ENCODE data around the gene BRCA1. TPM values are rescaled to one million over a fixed set of nuclear protein-coding genes. Genes with fewer than 3 reads are reported as not detected.

The BRCA1 gene
- total RNA-seq, 1 experiment from 2014 or later, result 44.1 TPM

GRCh38 chr17:43015579-43015978 lies 109.6 kb downstream of the BRCA1 start:
- no peak for TF ChIP-seq YY1 (IDR thresholded peaks at IDR 0.05; ENCODE audit: extremely low read depth, insufficient replicate concordance, low read depth, low read length)
- TF ChIP-seq POLR2AphosphoS5 (IDR thresholded peaks at IDR 0.05; ENCODE audit: low read depth, low read length), result 0 out of 2 replicates have a peak, but pooled peaks have one; percentile 13
- TF ChIP-seq POLR2A (IDR thresholded peaks at IDR 0.05; ENCODE audit: borderline replicate concordance, extremely low read depth, insufficient read depth, insufficient read length), result no peak
- TF ChIP-seq ZBTB33 (IDR thresholded peaks at IDR 0.05; ENCODE audit: extremely low read depth, insufficient replicate concordance, low read length), result no peak
- no peaks in the 10 kb centered on the region for H3K27me3 ChIP-seq (ENCODE audit: insufficient read depth, low read length)
- intact Hi-C loops (cut with micrococcal nuclease), result no loop called here
- no peaks in the 10 kb centered on the region for H4K20me1 ChIP-seq (ENCODE audit: insufficient read depth)
- no peaks in the 10 kb centered on the region; the same call in 1 of the 2 replicates for H3K79me2 ChIP-seq (ENCODE audit: insufficient read depth, low read length)
- H3K4me2 ChIP-seq (ENCODE audit: low read length), result no peak overlapping the region
- peaks cover 0 to 9% of the 10 kb centered on the region in 2 experiments; a peak in 3 of 4 replicates for H3K36me3 ChIP-seq (ENCODE audit: control insufficient read depth in 1 of 2, insufficient read depth in 2 of 2, low read length in 2 of 2)
- peaks cover 8 to 25% of the 10 kb centered on the region in 2 experiments; a peak in 3 of 4 replicates for H3K4me1 ChIP-seq (ENCODE audit: control insufficient read depth in 1 of 2, insufficient read depth in 2 of 2, low read length in 2 of 2)
- H3K9ac ChIP-seq (ENCODE audit: low read length), result no peak overlapping the region
- ATAC-seq (no peak), DNase-seq (ENCODE audit: low read depth, low spot score) (no peak)
- no peaks in the 10 kb centered on the region for H3K9me2 ChIP-seq (ENCODE audit: insufficient read depth)
- RAD21 ChIA-PET (ENCODE audit: low non-redundant PET in 1 of 2, low total read pairs in 2 of 2, uncharacterized antibody in 2 of 2, unreplicated experiment in 2 of 2), result no interaction called here
- CTCF ChIA-PET, result no interaction called here
- no peak overlapping the region for H2AFZ ChIP-seq (ENCODE audit: low read depth, low read length, poor library complexity, severe bottlenecking)
- H3K27ac ChIP-seq (ENCODE audit: low read depth, low read length), result no peak overlapping the region
- BruUV-seq (replicated peaks), result no TSS peak
- POLR2A ChIA-PET, result no interaction called here
- H3K4me3 ChIP-seq (replicated peaks in 1 of 2; ENCODE audit: low read depth in 1 of 2, low read length in 2 of 2), result no peak overlapping the region
- no peaks in the 10 kb centered on the region for H3K9me3 ChIP-seq (ENCODE audit: control insufficient read depth in 1 of 2, insufficient read depth in 1 of 2, low read depth in 1 of 2, low read length in 2 of 2)

- Histone ChIP-seq H3K9ac (ENCODE audit: low read length) (no peak overlapping the region), H3K27me3 (ENCODE audit: insufficient read depth, low read length) (no peaks in the 10 kb centered on the region), H3K4me2 (ENCODE audit: low read length) (no peak overlapping the region), H3K9me3 (ENCODE audit: control insufficient read depth in 1 of 2, insufficient read depth in 1 of 2, low read depth in 1 of 2, low read length in 2 of 2) (no peaks in the 10 kb centered on the region), H4K20me1 (ENCODE audit: insufficient read depth) (no peaks in the 10 kb centered on the region), H3K79me2 (ENCODE audit: insufficient read depth, low read length) (no peaks in the 10 kb centered on the region), H3K9me2 (ENCODE audit: insufficient read depth) (no peaks in the 10 kb centered on the region), H2AFZ (ENCODE audit: low read depth, low read length, poor library complexity, severe bottlenecking) (no peak overlapping the region), H3K4me1 (ENCODE audit: control insufficient read depth in 1 of 2, insufficient read depth in 2 of 2, low read length in 2 of 2) (peaks cover 10 to 26% of the 10 kb centered on the region in 2 experiments; a peak in 3 of 4 replicates), H3K36me3 (ENCODE audit: control insufficient read depth in 1 of 2, insufficient read depth in 2 of 2, low read length in 2 of 2) (peaks cover 0 to 9% of the 10 kb centered on the region in 2 experiments; a peak in 3 of 4 replicates), H3K27ac (ENCODE audit: low read depth, low read length) (no peak overlapping the region), H3K4me3 (replicated peaks in 1 of 2; ENCODE audit: low read depth in 1 of 2, low read length in 2 of 2) (no peak overlapping the region)
- RAD21 ChIA-PET (ENCODE audit: low non-redundant PET in 1 of 2, low total read pairs in 2 of 2, uncharacterized antibody in 2 of 2, unreplicated experiment in 2 of 2), result no interaction called here
- BruUV-seq (replicated peaks), result TSS peak; percentile 39
- intact Hi-C loops (cut with micrococcal nuclease), result no loop called here
- ATAC-seq (no peak), DNase-seq (ENCODE audit: low read depth, low spot score) (no peak)
- CTCF ChIA-PET, result no interaction called here
- POLR2A ChIA-PET, result interaction anchor here (0.7 to 0.9 kb wide), 2 partner anchors 9 to 17 kb away, joined by 3 read pairs; partner anchors contain the start of gene RPL27
- no peak for TF ChIP-seq POLR2AphosphoS5 (IDR thresholded peaks at IDR 0.05; ENCODE audit: low read depth, low read length)
- TF ChIP-seq EZH2 (IDR thresholded peaks at IDR 0.05), result no peak
- TF ChIP-seq POLR2A (IDR thresholded peaks at IDR 0.05; ENCODE audit: borderline replicate concordance, extremely low read depth, insufficient read depth, insufficient read length), result no peak
- no peak for TF ChIP-seq RAD21 (IDR thresholded peaks at IDR 0.05; ENCODE audit: low read depth)
- no peak for TF ChIP-seq CTCF (IDR thresholded peaks at IDR 0.05 in 2 of 3, conservative IDR thresholded peaks at IDR 0.05 in 1 of 3; ENCODE audit: borderline replicate concordance in 1 of 3, insufficient read depth in 1 of 3, low read depth in 2 of 3, low read length in 2 of 3)
- TF ChIP-seq TCF7L2 (IDR thresholded peaks at IDR 0.05; ENCODE audit: borderline replicate concordance, extremely low read depth, insufficient read depth, insufficient read length), result no peak
- no peak for TF ChIP-seq SIN3A (IDR thresholded peaks at IDR 0.05; ENCODE audit: low read depth)
- no peak for TF ChIP-seq ZNF274 (IDR thresholded peaks at IDR 0.05; ENCODE audit: low read depth, low read length)
- TF ChIP-seq JUND (IDR thresholded peaks at IDR 0.05), result no peak
- TF ChIP-seq ATF3 (IDR thresholded peaks at IDR 0.05), result no peak
- TF ChIP-seq CBX3 (IDR thresholded peaks at IDR 0.05; ENCODE audit: low read depth), result no peak
- TF ChIP-seq SP1 (IDR thresholded peaks at IDR 0.05; ENCODE audit: low read depth), result no peak
Measured at GRCh38 chr17:43014649-43015542, 110.3 kb downstream of the BRCA1 start.
